Inflammatory macrophage treated with lipopolysaccharide for 1 hour (primary cell): ENCODE measurements around the gene CNTN2.

ENCODE experiments used
- DNase-seq, 2 donors: peaks; one replicate each; pipeline ENCODE4 v3.0.0-alpha.2; 2020 to 2022

The CNTN2 gene

DNA sequence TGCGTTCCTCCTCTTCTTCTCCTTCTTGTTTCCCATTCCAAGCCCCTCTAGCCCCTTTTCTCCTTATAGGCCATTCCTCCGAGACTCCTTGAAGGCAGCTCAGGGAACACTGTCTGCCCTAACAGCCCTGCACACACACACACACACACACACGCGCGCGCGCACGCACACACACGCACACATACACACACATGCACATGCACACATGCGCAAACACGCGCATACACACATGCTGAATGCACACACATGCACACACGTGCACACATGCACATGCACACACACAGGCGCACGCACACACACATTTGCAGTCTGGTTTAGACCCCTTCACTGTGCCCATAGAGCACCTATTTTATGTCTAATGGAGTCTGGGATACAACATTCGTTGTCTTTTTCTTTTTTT lies 17.8 kb upstream of the CNTN2 start:
- DNase-seq: no peak

DNA sequence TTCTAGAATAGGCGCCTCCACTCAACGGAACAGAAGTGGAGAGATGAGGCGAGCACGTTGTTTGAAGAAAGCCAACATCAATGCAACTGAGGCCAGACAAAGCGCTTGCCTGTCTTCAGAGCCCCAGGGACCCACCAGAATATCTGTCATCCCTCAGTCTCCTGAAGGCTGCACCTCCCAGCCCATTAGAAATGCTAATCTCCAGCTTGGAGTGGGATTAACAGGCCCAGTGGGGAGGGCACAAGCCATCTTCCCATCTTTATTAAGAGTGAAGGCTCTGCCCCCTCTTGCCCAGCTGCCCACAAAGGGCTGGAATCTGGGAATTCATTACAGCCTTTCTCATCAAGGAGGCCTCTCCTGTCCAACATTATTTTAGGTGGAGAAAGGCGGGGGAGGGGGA lies 16.8 kb upstream of the CNTN2 start:
- no peak for DNase-seq

DNA sequence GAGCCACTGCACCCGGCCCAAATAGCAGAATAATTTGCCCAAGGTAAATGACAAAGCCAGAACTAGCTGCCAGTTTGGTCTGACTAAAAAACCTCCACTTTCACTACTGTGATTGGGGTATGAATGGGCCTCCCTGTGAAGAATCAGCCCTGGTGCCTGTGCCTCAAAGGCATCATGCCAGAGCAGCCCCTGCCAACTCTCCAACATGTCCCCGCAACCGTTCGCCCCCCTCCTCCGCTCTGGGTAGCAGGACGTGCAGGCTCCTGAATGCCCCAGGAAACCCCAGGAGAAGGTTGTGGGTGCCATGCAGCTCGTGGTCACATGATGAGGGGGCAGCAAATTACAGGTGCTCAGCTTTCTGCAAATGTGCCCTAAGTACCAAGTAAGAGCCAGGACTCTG lies 14.6 kb upstream of the CNTN2 start:
- DNase-seq: no peak

DNA sequence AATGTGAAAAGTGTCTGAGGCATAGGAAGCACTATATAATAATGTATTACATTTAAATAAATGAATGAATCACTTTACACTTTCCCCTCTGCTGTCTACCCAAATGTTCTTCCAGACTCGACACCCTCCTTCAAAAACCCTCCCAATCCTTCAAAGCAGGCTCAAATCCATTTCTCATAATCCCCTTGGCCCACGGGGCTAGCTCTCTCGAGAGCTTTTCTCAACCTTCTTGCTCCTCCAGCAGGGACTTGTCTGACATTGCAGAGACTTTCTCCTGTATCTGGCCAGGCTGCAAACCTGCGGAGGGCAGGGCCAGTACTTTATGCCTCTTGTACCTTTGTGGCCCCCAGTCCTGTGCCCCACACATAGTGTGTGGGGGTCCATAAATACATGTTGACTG lies 14.1 kb upstream of the CNTN2 start:
- DNase-seq: no peak

DNA sequence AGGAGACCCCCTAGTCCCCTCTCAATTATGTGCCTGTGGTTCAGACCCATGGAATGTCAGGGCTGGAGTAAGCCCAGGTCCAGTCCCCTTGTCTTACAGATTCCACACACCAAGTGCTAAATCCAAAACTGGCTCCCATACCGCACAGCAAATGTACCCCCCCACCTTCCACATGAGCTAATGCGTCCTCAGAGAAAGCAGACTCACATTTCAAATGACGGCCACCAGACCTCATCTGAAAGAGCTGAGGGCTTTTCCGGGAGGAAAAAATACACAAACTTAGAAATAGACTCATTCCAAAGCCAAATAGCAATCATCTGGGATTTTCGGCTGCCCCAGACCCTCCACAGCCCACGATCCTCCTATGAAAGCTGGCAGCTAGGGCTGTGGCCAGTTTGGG lies 12.8 kb upstream of the CNTN2 start:
- DNase-seq: no peak

DNA sequence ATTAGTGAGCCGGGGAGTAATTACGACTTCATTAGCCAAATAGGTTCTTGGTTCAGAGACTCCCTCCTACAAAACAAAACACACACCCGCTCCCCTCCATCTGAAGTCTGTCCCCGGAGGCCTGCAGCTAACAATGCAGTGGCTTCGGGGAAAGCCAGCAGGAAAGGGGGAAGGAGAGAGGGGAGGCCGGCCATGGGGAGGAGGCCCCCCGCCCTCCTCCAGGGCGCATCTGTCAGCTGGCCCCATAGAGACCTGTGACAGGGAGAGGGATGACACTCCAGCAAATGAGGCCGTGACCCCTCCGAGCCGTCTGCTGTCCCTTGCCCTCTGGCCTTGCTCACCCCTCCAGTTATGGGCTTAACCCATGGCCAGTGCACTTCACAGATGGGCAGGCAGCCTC lies 12.1 kb upstream of the CNTN2 start:
- DNase-seq: no peak

DNA sequence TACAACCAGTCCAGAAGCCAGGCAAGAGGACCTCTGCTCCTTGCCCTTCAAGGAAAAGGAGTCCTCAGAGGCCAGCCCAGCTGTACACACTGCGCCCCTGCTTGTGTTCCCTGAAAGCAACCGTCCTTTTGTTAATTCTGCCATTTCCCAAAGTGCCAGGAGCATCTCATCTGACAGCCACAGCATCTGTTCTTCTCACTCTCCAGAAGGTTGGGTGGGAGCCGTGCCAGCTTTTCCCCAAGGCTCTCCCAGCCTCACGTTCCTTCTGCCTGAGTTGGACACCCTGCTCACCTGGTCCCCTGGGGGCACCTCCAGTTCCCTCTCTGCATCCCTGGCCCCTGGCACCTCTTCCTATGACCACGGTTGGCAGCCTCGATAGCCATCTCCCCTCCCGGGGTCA lies 10.5 kb upstream of the CNTN2 start:
- DNase-seq: no peak

DNA sequence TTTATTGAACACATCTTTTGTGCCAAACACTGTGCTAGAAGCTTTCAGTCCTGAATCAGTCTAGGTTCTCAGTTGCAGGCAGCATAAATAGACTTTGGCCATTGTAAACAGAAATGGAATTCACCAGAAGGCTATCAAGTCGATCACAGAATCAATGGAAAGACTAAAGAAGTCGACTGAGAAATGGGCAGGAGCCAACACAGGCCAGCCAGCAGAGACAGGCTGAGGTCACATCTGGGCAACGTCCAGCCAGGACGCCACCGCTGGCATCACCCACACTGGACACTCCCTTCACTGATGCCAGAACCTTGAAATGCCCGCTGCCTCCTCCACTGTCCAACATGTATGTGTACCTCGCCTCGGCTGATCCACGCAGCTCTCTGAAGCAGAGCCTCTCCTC lies 5.5 kb upstream of the CNTN2 start:
- DNase-seq: no peak

DNA sequence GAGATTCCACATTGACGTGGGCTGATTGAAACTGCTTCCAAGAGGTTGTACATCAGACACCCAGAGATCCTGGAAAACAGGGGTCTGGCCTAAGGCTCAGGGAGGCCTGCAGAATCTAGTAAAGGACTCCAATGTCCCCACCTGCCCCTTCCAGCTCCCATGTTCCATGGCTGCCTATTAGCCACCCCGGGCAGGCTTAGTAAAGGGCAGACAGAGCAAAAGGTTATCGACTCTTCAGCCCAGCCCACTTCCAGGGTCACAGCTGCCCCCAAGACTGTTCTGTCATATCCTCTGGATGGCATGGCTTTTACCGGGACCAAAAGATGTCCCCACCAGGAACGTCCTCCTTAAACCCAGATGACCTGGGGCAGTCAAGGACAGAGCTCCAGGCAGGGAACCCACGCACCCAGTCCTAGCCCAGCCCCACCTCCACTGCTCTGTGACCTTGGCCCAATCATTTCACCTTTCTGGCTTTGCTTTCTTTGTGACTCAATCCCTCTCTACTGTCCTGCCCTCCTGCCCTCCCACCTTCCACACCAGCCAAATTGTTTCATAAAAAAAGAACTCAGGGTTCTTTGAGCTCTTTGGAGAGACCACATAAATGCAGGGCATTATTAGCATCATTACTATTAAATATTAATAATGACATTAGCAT lies 4.8 kb upstream of the CNTN2 start:
- no peak for DNase-seq

DNA sequence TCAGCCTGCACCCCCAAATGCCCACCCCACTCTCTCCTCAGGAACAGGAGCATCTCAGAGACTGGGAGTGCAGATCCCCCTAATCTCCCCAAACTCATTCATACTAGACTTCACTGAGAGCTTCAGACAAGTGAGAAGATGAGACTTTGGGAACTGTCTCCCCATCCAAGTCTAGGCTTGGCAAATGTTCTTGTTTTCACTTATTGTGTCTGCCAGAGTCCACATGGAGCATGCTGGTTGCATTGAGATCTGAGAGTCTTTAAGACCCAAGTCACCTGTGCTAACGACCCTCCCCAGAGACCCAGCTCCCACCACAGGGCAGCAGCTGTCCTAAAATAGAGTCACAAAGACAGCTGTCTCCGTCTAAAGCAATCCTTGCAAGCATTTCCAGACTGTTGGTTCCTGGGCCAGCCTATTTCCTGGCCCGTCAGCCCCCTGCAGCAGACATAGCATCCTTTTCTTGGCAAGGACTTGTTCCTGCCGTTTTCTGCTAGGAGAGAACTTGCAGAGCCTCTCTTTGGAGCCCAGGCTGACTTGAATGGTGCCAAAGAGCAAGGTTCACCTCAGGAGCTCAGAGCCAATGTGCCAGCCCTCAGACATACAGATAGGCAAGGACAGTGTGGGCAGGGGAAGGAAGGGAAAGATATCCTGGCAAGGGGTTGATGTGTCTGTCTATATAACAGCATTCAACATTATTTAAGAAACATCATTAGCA lies 1.9 kb upstream of the CNTN2 start:
- no peak for DNase-seq

DNA sequence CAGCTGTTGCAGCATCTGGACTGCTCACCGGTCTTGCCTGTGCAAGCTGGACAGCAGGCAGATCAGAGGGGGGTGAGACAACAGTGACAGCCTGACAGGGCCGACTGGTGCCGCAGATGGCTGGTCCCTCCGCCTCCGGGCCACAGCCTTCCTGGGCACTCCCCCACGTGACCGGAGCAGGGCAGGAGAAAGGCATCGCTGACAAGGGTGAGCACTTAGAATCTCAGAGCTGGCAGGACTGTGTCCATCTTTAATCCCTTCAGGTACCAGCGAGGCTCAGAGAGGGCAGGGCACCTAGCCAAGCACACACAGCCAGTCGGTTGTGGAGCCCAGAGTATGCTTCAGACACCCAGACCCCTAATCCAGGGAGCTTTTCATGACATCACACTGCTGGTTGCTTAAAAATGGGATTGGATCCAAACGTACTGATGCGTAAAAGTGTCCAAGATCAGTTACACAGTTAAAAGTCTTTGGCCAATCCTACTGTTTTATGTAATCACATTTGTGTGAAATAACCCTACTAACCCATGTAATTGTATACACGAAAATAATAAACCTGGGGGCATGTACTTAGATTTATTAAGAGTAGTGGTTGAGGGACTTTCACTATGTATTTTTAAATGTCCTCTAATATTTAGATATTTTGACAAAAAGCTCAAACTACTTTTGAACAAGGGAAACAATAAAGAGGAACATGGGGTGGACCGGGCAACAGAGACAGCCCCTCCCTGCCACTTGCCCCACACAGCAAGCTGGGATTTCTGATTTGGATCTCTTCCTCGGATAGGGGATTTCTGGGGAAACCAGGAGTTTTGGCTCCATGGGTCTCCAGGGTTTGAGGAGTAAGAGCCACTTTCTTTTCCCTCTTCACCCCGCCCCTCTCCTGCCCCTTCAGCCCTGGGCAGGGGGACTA lies 758 bp upstream of the CNTN2 start:
- DNase-seq: no peak

DNA sequence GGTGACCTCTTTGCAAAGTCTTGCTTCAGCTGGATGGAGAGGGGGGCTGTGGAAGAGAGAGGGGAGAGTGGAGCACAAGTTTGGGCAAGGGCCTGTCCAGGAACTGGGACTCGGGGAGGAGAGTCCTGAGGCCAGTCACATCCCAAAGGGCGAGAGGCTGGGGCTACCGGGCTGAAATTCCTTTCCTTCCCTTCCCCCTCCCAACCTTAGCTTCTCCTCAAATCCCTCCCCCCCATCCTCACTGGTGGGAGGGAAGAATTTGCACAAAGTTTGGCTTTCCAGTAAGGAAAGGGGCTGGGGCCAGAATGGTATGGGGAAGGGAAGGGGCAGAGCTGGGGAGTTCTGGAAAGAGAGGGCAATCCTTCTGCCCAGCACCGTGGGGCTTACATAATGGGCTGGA lies 854 bp downstream of the CNTN2 start:
- DNase-seq: no peak

DNA sequence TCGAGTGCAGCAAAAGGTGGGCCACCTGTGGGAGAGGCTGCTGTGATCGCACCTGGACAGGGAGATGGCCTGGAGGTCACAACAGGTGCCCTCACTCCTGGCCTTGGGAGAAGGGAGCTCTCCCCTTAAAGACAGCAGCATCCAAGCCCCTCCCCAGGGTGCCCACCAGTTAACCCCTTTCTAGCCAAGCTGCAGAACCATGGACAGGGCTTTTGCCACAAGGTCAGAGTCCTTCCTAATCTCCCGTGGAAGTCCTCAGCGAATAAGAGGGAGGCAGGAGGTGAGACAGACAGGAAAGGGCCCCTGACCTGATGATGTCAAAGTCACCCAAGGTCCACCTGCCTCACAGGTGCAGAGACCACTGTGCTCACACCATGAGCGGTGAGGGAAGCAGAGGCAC lies 1.7 kb downstream of the CNTN2 start:
- no peak for DNase-seq

DNA sequence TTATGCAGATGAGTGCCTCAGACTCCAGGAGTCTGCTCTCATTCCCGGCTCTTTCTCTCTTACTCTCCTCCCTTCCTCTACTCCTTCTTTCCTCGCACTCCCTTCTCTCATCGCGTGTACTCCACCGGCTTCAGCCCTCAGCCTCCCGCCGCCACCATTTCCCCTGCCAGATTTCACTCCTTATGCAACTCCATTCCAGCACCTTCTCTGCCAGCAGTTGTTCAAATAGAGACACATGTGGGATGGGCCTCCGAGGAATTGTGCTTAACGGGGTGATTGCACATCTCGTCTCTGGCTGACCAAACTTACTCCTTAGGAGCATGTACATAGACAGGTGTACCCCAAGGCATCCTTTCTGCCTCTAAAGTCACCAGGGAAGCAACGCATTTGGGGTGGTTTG lies 2.1 kb downstream of the CNTN2 start:
- DNase-seq: no peak

DNA sequence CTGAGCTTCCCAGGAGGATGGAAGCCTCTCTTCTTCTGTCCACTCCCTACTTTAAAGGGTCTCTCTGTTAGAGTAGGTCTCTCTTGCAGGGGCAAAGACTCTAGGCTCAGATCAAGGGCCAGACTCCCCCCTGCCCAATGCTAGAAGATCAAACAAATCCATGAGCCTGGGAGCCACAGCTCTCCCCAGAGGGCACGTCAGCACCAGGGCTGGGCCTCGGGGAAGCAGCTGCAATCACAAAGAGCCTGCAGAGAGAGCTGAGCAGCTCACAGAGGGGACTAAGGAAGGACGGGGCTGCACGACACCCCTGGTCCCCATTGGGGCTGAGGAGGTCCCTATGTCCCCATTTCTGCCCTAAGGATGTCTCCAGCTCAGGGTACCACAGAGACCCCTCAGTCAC lies 3.9 kb downstream of the CNTN2 start:
- no peak for DNase-seq

DNA sequence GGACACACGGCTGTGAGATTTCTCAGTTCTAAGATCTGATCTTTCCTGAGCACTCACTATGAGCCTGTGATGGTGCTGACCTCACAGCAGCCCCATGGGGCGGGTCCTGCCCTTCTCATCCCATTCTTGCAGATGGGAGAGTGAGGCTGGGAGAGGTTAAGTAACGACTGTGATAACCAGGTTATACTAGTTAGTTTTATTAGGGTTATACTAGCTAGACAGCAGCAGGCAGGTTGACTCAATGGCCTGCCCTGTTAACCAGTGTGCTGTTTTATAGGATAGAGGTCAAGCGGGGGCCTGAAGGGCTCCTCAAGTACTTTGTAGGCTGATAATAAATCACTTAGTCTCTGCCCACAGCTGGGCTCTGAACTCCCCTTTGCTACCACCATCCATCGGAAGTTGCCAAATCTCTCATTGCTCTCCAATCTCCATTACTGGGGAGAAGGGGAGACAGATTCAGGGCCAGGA lies 4.8 kb downstream of the CNTN2 start:
- DNase-seq: no peak

DNA sequence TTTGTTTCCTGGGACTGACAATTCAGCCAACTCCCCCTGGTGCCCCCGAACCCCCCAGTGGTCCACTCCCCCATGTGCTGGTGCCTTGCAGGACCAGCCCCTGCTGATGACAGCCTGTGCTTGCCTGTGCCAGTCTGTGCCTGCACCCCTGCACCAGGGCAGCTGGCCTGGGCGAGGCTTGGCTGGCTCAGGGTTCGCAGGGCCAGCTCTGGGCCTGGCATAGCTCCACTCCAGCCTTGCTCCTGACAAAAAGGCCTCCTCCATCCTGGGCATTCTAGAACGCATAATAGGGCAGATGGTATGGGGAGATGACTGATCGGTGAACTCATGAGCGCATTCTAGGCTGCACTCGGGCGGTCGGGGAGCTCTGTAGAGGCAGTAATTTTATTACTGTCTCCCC lies 5.4 kb downstream of the CNTN2 start:
- DNase-seq: no peak

DNA sequence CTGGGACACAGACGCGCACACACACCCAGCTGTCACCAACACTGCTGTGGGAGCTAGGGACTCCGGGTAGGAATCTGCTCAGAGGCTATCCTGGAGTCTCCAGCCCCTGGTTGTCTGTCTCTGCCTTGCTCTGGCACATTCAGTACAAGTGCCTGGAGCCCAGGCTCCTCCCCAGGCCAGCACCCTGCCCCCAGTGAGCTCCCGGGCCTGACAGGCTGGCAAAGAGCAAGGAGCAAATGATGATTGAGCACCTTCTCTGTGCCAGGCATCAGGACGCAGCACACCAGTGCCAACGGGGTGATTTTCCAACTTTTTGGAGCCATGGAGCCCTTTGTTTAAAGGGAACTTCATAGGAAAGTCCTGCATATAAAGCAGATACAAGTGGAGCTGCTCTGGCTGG lies 6.5 kb downstream of the CNTN2 start:
- no peak for DNase-seq

DNA sequence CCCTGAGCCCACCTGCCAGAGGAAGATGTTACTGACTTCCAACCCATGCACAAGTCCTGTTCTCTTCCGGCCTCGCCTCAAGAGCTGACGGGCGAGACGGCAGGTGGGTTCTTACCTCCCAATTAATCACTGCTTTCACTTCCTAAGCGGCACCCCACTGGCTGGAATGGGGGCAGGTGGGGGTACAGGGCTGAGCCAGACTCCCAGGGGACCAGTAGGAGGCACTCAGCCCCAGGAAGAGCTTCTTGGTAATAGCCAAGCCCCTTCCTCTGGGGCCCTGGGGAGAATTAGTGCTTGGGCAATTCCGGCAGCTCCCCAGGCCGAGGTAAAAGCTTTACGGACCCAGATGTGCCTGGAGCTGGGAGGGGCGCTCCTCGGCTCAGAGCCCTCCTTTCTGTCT lies 9.7 kb downstream of the CNTN2 start:
- no peak for DNase-seq

DNA sequence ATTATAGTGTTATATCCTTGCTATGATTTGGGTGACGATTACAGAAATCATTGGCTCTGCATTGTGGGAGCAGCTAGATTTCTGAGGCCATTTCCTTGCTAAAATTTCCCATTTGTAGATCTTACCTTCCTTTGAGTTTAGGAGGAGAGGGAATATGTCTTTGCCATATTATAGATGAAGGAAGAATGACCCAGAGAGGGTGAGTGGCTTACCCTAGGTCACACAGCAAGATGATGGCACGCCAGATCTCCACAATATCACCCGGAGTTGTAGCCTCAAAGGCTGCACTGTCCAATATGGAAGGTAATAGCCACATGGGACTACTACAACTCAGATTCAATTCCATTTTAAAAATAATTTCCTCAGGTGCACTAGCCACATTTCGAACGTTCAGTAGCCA lies 10.3 kb downstream of the CNTN2 start:
- no peak for DNase-seq

DNA sequence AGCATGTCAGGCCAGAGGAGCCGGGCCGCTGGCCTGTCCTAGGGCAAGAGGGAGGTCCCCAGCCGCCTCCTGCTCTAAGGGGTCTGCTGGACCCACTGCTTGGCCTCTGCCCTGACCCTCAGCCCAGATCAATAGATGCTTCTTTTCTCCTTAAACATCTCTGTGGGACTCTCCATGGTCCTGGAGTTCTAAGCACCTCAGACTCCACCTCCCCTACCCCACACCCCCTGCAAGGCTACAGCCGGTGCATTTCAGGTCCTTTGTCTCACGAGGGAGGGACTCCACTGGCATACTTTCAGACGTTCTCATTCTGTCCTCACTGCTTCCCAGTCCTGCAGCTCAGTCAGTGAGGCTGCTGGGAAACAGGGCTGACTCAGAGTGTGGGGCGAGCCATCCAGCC lies 11.0 kb downstream of the CNTN2 start:
- no peak for DNase-seq

DNA sequence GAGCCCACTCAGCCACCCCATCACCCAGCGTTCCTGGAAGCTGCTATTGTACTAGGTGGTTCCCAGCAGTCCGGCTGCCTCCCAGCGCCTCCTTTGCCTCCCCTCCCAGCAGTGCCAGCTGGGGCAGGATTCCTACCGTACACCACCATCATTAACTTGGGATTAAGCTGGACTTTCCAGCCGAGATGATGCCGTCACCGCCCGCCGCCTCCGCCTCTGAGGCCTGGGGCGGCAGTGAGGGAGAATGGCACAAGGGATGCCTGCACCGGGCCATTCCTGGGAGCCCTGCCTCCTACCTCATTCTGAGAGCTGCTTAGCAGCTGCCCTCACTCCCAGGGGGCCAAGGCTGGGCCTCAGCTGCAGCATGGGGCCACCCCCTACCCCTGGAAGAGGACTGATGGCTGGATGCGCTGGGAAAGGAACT lies 13.2 kb downstream of the CNTN2 start:
- DNase-seq: no peak

DNA sequence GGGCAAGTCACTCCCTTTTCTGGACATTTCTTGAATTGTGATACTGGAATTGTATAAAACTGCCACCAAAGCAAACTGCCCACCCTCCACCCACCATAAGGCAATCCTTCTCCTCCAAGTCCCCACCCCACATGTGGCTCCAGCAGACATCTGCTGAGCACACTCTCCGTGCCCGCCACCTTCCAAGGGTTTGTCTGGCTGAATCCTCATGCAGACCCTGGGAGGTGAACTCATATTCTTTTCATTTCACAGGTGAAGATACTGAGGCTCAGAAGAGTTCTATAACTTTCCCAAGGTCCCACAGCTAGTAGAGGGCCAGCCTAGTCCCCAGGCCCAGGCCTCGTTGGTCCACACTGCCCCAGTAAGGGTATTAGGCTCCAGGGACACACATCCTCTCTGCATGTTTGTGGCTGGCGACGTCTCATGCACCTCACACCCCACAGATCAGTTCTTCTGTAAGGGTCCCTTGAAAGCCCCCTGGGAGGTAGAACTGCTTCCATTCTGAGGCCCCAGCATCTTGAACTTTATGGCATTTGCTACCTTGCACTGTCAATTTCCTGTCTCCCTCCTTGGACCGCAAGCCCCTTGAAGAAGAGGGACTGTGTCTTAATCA lies 14.1 kb downstream of the CNTN2 start:
- DNase-seq: no peak
